COLO668 (cell line): ENCODE data around the gene CACNA2D1.
"Not testable (repeated sequence)": the region's sequence is repeated elsewhere in the genome, so short reads cannot be mapped to it uniquely, and the experiment has no call there.

Source experiments
- DNase-seq: peaks from one replicate; lab custom pipeline; 2025; ENCODE audit not compliant: unreplicated experiment; lab: John Stamatoyannopoulos, UW

CACNA2D1 gene

GRCh38 chr7:82393840-82394220 is 49.7 kb downstream of the CACNA2D1 start:
- DNase-seq, result no peak

GRCh38 chr7:82393076-82393839 is 50.3 kb downstream of the CACNA2D1 start:
- DNase-seq, result no peak

- DNase-seq, result no peak
Observed at GRCh38 chr7:82390936-82391335, 52.6 kb downstream of the CACNA2D1 start.

- no peak for DNase-seq
Observed at GRCh38 chr7:82389876-82390275, 53.7 kb downstream of the CACNA2D1 start.

- DNase-seq, result no peak
Observed at GRCh38 chr7:82388138-82388537, 55.4 kb downstream of the CACNA2D1 start.

- not testable (repeated sequence) for DNase-seq
Observed at GRCh38 chr7:82386571-82386970, 57.0 kb downstream of the CACNA2D1 start.

- no peak for DNase-seq
Observed at GRCh38 chr7:82384779-82385178, 58.8 kb downstream of the CACNA2D1 start.

GRCh38 chr7:82384051-82384464 is 59.5 kb downstream of the CACNA2D1 start:
- no peak for DNase-seq

GRCh38 chr7:82382276-82382675 is 61.3 kb downstream of the CACNA2D1 start:
- no peak for DNase-seq

- no peak for DNase-seq
Observed at GRCh38 chr7:82376739-82377138, 66.8 kb downstream of the CACNA2D1 start.

- DNase-seq, result no peak
Observed at GRCh38 chr7:82375713-82376112, 67.9 kb downstream of the CACNA2D1 start.

- DNase-seq, result no peak
Observed at GRCh38 chr7:82375129-82375528, 68.4 kb downstream of the CACNA2D1 start.

- no peak for DNase-seq
Observed at GRCh38 chr7:82373926-82374635, 69.5 kb downstream of the CACNA2D1 start.

GRCh38 chr7:82364671-82365070 is 78.9 kb downstream of the CACNA2D1 start:
- no peak for DNase-seq

GRCh38 chr7:82364048-82364447 is 79.5 kb downstream of the CACNA2D1 start:
- DNase-seq, result no peak

GRCh38 chr7:82362129-82362706 is 81.4 kb downstream of the CACNA2D1 start:
- no peak for DNase-seq

GRCh38 chr7:82360591-82361368 is 82.8 kb downstream of the CACNA2D1 start:
- DNase-seq, result no peak

- DNase-seq, result no peak
Observed at GRCh38 chr7:82359426-82359825, 84.2 kb downstream of the CACNA2D1 start.

GRCh38 chr7:82358923-82359322 is 84.7 kb downstream of the CACNA2D1 start:
- DNase-seq, result no peak

GRCh38 chr7:82358009-82358578 is 85.5 kb downstream of the CACNA2D1 start:
- DNase-seq, result no peak

- DNase-seq, result no peak
Observed at GRCh38 chr7:82348251-82348650, 95.3 kb downstream of the CACNA2D1 start.
